ENCODE data around the gene RBM15B. TPM values are rescaled to one million over a fixed set of nuclear protein-coding genes. Genes with fewer than 3 reads are reported as not detected.

RBM15B gene
- total RNA-seq, 2 donors from 2014 or later, result 21.1 to 22.8 TPM

DNA sequence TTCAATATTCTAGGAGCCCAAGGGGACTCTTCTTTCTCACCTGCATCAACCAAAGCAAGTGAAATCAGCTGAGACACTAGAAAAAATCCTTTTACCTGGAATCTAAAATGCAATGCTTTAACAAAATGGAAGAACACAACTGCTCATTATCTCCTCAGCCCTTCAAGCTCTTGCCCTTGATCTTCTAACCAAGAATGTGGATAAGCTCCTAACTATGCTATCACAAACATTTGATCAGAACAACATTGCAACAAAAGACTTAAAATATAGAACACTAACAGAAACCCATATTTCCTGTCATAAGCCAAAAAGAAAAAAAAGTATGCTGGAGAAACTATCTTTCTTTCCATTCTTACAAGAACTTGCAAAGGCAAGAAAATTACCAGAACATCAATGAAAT lies 12.6 kb downstream of the RBM15B start:
- Histone ChIP-seq H3K9me3 (no peaks in the 10 kb centered on the region), H3K27ac (no peak overlapping the region), H3K36me3 (replicated peaks in 1 of 2; ENCODE audit: insufficient read depth in 1 of 2, low read depth in 2 of 2) (peaks cover 0 to 6% of the 10 kb centered on the region in 2 donors), H3K4me1 (no peaks in the 10 kb centered on the region), H3K27me3 (no peaks in the 10 kb centered on the region), H3K4me3 (no peak overlapping the region)
- no peak for ATAC-seq
- no peak for TF ChIP-seq POLR2A (IDR thresholded peaks at IDR 0.05)
- intact Hi-C loops (cut with DNase I), result loop anchor here (10.0 kb wide), 1 partner anchor 91 kb away; no protein-coding TSS in a partner anchor
- no peak for DNase-seq

DNA sequence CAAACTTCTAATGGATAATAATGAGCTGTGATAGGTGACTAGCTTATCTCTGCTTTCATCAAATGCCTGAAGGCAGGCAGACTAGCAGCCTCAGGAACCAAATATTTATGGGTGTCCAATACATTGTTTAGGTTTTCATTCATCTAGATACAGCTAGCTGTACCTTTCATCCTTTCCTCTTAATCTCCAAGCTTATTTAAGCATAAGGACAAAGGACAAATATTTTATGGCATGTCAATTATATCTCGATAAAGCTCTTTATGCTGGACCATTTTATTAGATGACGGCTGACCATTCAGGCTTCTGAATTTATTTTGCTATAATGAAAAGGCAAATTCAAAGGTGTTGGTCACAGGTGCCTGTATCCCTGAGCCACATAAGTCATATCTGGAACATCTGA lies 16.9 kb downstream of the RBM15B start:
- TF ChIP-seq, protein P1, sequence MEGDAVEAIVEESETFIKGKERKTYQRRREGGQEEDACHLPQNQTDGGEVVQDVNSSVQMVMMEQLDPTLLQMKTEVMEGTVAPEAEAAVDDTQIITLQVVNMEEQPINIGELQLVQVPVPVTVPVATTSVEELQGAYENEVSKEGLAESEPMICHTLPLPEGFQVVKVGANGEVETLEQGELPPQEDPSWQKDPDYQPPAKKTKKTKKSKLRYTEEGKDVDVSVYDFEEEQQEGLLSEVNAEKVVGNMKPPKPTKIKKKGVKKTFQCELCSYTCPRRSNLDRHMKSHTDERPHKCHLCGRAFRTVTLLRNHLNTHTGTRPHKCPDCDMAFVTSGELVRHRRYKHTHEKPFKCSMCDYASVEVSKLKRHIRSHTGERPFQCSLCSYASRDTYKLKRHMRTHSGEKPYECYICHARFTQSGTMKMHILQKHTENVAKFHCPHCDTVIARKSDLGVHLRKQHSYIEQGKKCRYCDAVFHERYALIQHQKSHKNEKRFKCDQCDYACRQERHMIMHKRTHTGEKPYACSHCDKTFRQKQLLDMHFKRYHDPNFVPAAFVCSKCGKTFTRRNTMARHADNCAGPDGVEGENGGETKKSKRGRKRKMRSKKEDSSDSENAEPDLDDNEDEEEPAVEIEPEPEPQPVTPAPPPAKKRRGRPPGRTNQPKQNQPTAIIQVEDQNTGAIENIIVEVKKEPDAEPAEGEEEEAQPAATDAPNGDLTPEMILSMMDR (IDR thresholded peaks at IDR 0.05), result no peak
- TF ChIP-seq POLR2A (IDR thresholded peaks at IDR 0.05), result no peak
- DNase-seq (no peak), ATAC-seq (no peak)
- WGBS, 2 donors, result 93 to 98% methylated on average over 2 of the region's 2 CpGs
- Histone ChIP-seq H3K27me3 (no peaks in the 10 kb centered on the region), H3K27ac (no peak overlapping the region), H3K4me3 (no peak overlapping the region), H3K4me1 (no peaks in the 10 kb centered on the region), H3K36me3 (replicated peaks in 1 of 2; ENCODE audit: insufficient read depth in 1 of 2, low read depth in 2 of 2) (peaks cover 0 to 15% of the 10 kb centered on the region in 2 donors), H3K9me3 (no peaks in the 10 kb centered on the region)
- intact Hi-C loops (cut with DNase I), result loop anchor here (10.0 kb wide), 1 partner anchor 87 kb away; no protein-coding TSS in a partner anchor

DNA sequence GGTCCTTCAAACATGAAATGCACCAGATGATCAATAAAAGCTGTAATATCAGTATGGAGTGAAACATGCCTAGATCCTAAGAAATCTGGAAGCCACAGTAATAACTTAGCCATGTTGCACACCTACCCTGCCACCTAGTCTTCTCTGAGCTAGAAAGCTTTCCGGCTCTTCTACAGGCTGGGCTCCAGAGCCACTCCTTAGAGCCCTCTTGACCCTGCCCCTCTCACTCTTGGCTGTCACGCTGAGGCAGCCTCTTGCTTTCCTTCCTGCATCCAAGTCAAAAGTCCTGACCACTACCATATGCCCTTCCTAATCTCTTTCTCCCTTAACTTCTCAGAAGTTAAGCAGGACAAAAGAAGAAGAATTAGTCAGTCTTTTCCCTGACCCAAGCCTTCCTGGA lies 17.7 kb downstream of the RBM15B start:
- Histone ChIP-seq H3K4me3 (no peak overlapping the region), H3K36me3 (replicated peaks in 1 of 2; ENCODE audit: insufficient read depth in 1 of 2, low read depth in 2 of 2) (peaks cover 0 to 15% of the 10 kb centered on the region in 2 donors), H3K4me1 (no peaks in the 10 kb centered on the region), H3K27me3 (no peaks in the 10 kb centered on the region), H3K27ac (no peak overlapping the region), H3K9me3 (no peaks in the 10 kb centered on the region)
- intact Hi-C loops (cut with DNase I), result loop anchor here (10.0 kb wide), 1 partner anchor 86 kb away; no protein-coding TSS in a partner anchor
- TF ChIP-seq POLR2A (IDR thresholded peaks at IDR 0.05), result no peak
- WGBS, 2 donors, result 64 to 86% methylated on average over 2 of the region's 2 CpGs
- no peak for ATAC-seq
- DNase-seq, result no peak

DNA sequence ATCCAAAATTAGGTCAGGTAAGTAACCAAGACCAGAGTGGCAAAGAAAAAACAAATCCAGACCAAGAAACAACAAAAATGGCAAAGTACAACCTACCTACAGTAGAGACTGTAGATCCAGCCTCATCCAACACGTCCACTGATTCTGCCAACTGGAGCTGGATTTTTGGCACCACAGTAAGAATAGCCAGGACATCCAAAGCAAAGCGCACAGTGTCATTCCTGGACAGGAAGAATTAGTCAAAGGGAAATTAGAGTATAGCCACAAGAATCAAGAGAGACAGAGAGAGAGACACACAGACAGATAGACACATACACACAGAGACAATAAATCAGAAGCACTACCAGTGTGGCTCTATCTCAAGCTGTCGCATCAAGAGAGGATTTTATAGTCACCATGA lies 31.1 kb downstream of the RBM15B start:
- Histone ChIP-seq H3K36me3 (replicated peaks in 1 of 2; ENCODE audit: insufficient read depth in 1 of 2, low read depth in 2 of 2) (peaks cover 13 to 22% of the 10 kb centered on the region in 2 donors), H3K4me3 (no peak overlapping the region), H3K9me3 (no peaks in the 10 kb centered on the region), H3K4me1 (no peaks in the 10 kb centered on the region), H3K27me3 (no peaks in the 10 kb centered on the region), H3K27ac (no peak overlapping the region)
- no peak for ATAC-seq
- WGBS, 2 donors, result 95 to 98% methylated on average over 3 of the region's 3 CpGs
- DNase-seq, result no peak
- no peak for TF ChIP-seq POLR2A (IDR thresholded peaks at IDR 0.05)
- TF ChIP-seq, protein P1 (IDR thresholded peaks at IDR 0.05), result no peak
- intact Hi-C loops (cut with DNase I), result no loop called here

DNA sequence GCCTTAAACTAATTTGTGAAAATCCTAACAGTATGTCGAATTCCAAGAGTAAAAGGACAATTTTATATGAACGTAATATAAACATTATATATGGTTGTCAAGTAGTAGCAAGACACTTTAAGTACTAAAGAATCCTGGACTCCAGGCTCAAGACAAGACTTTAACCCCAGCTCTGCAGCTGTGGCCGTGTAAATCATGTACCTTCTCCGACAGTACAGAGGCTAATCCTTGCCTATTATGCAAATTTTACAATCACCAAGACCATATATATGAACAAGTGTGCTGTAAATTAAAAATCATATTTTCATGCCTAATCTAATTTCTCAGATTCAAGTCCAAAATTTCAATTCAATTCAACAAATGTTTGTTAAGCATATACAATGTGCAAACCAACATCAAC lies 35.8 kb downstream of the RBM15B start:
- no peak for ATAC-seq
- H3K4me3 ChIP-seq, result no peak overlapping the region
- no peaks in the 10 kb centered on the region for H3K9me3 ChIP-seq
- no peaks in the 10 kb centered on the region for H3K4me1 ChIP-seq
- no peaks in the 10 kb centered on the region for H3K27me3 ChIP-seq
- WGBS, 2 donors, result 82 to 84% methylated on average over 4 of the region's 4 CpGs
- intact Hi-C loops (cut with DNase I), result no loop called here
- H3K27ac ChIP-seq, result no peak overlapping the region
- TF ChIP-seq, protein P1 (IDR thresholded peaks at IDR 0.05), result no peak
- no peak for TF ChIP-seq POLR2A (IDR thresholded peaks at IDR 0.05)
- no peak for DNase-seq
- peaks cover 0 to 27% of the 10 kb centered on the region in 2 donors for H3K36me3 ChIP-seq (replicated peaks in 1 of 2; ENCODE audit: insufficient read depth in 1 of 2, low read depth in 2 of 2)

DNA sequence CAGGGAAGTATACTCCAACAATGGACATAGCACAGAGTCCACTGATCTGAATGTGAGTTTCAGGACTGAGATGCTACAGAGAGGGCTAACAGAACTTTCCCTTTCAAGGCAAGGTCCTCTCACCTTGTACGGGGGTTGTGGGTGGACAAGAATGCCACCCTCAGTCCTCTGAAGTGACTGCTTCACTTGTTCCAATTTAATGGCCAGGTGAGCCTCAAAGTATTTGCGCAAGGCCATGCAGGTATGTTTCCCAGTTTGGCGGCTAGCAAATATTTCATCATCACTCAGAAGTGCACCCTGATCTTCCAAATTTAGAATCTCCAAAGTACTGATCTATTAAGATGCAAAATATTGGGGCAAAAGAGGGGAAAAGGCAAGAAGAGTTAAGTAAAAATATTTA lies 38.1 kb downstream of the RBM15B start:
- Histone ChIP-seq H3K27ac (no peak overlapping the region), H3K4me1 (no peaks in the 10 kb centered on the region), H3K27me3 (no peaks in the 10 kb centered on the region), H3K4me3 (no peak overlapping the region), H3K36me3 (replicated peaks in 1 of 2; ENCODE audit: insufficient read depth in 1 of 2, low read depth in 2 of 2) (peaks cover 0 to 29% of the 10 kb centered on the region in 2 donors), H3K9me3 (no peaks in the 10 kb centered on the region)
- WGBS, 2 donors, result 85 to 92% methylated on average over 3 of the region's 3 CpGs
- no peak for DNase-seq
- intact Hi-C loops (cut with DNase I), result no loop called here
- no peak for TF ChIP-seq POLR2A (IDR thresholded peaks at IDR 0.05)
- TF ChIP-seq, protein P1 (IDR thresholded peaks at IDR 0.05), result no peak
- no peak for ATAC-seq

Data from body of pancreas (tissue), 4 donors.